ENCODE measurements around the gene DNAI4. TPM values are rescaled to one million over a fixed set of nuclear protein-coding genes. Genes with fewer than 3 reads are reported as not detected.

DNAI4 gene
- total RNA-seq, 1 experiment from 2014 or later = 4.9 TPM

DNA sequence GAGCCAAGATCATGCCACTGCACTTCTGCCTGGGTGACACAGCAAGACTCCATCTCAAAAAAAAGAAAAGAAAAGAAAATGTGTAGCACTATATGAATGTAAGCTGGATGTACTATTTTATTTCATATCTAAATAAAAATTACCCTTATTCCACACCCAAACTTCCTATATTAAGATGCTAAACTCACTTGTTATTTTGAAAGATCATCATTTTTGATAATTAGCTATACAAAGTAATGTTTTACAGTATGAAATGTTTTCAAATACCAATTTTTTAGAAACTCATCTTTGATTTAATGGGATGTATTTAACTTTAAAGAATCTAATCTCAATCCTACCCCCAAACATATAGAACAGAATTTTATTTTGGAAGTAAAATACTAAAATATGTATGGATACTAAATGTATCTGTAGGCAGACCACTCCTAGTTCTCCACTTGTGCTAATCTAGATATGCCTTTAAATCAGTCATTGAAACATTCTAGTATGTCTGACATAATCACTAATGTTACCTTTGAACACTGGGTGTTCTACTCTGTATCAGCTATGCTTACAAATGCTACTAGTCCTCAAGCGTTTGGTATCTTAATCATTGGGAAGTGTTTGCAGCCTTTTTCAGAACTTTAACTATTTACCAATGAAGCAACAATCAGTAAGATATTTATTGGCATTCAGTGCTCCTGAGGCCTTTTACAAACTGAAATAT is 13.0 kb upstream of the DNAI4 start:
- Histone ChIP-seq H3K4me3 (ENCODE audit: low read depth, low read length, poor library complexity, severe bottlenecking) (no peak overlapping the region), H3K4me1 (ENCODE audit: insufficient read depth, low read length, poor library complexity, severe bottlenecking) (peaks cover 20% of the 10 kb centered on the region), H3K27ac (ENCODE audit: low read depth, low read length, poor library complexity, severe bottlenecking) (no peak overlapping the region), H3K27me3 (replicated peaks; ENCODE audit: insufficient read depth, low read depth, low read length, poor library complexity) (no peaks in the 10 kb centered on the region), H3K9me3 (ENCODE audit: low read depth, low read length, poor library complexity, severe bottlenecking) (no peaks in the 10 kb centered on the region), H3K36me3 (ENCODE audit: insufficient read depth, low read length, poor library complexity, severe bottlenecking) (peaks cover 4% of the 10 kb centered on the region)
- no peak for TF ChIP-seq EZH2 (IDR thresholded peaks at IDR 0.05; ENCODE audit: borderline replicate concordance, low read depth, low read length, poor library complexity, severe bottlenecking)
- TF ChIP-seq, protein P1, sequence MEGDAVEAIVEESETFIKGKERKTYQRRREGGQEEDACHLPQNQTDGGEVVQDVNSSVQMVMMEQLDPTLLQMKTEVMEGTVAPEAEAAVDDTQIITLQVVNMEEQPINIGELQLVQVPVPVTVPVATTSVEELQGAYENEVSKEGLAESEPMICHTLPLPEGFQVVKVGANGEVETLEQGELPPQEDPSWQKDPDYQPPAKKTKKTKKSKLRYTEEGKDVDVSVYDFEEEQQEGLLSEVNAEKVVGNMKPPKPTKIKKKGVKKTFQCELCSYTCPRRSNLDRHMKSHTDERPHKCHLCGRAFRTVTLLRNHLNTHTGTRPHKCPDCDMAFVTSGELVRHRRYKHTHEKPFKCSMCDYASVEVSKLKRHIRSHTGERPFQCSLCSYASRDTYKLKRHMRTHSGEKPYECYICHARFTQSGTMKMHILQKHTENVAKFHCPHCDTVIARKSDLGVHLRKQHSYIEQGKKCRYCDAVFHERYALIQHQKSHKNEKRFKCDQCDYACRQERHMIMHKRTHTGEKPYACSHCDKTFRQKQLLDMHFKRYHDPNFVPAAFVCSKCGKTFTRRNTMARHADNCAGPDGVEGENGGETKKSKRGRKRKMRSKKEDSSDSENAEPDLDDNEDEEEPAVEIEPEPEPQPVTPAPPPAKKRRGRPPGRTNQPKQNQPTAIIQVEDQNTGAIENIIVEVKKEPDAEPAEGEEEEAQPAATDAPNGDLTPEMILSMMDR (conservative IDR thresholded peaks at IDR 0.05; ENCODE audit: low read depth, low read length) = no peak
- POLR2A ChIA-PET (ENCODE audit: low non-redundant PET) = no interaction called here
- CTCF ChIA-PET = no interaction called here
- BruUV-seq (replicated peaks) = no TSS peak
- DNase-seq (ENCODE audit: low spot score) = no peak
- intact Hi-C loops (cut with micrococcal nuclease; ENCODE audit: unreplicated experiment) = no loop called here

DNA sequence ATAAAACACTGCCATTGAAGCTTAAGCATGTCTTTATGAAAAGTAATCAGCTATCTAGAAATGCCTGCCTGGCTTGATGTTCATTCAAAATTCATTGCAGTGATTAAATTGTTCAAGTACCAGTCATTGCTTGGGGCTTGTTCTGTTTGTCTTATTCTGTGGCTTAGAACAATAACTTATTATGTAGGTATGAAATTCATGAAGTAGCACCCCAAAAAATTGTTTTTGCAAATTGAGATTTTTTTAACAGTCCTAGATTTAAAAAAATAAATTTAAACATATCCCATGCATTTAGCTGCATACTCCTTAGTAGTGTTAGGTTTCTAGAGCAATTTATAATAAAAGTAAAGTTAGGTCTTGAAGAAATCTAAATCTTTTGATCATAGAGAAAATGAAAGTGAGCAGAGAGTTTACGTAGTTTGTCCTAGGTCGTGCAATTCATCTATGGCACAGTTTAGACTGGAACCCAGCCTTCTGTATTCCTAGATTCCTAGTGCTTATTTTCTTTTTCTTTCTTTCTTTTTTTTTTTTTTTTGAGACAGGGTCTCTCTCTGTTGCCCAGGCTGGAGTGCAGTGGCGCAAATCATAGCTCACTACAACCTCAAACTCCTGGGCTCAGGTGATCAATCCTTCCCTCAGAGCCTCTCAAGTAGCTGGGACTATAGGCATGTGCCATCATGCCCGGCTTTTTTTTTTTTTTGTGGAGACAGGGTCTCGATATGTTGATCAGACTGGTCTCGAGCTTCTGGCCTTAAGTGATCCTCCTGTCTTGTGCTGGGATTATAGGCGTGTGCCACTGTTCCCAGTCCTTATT is 9.4 kb upstream of the DNAI4 start:
- Histone ChIP-seq H3K9me3 (ENCODE audit: low read depth, low read length, poor library complexity, severe bottlenecking) (no peaks in the 10 kb centered on the region), H3K4me1 (ENCODE audit: insufficient read depth, low read length, poor library complexity, severe bottlenecking) (peaks cover 31% of the 10 kb centered on the region), H3K27ac (ENCODE audit: low read depth, low read length, poor library complexity, severe bottlenecking) (no peak overlapping the region), H3K27me3 (replicated peaks; ENCODE audit: insufficient read depth, low read depth, low read length, poor library complexity) (no peaks in the 10 kb centered on the region), H3K4me3 (ENCODE audit: low read depth, low read length, poor library complexity, severe bottlenecking) (peak overlapping the region; percentile 9), H3K36me3 (ENCODE audit: insufficient read depth, low read length, poor library complexity, severe bottlenecking) (no peaks in the 10 kb centered on the region)
- POLR2A ChIA-PET (ENCODE audit: low non-redundant PET) = interaction anchor here (0.7 kb wide), 1 partner anchor 227 kb away, joined by 14 read pairs; no protein-coding TSS in a partner anchor
- TF ChIP-seq, protein P1 (conservative IDR thresholded peaks at IDR 0.05; ENCODE audit: low read depth, low read length) = no peak
- no peak for TF ChIP-seq EZH2 (IDR thresholded peaks at IDR 0.05; ENCODE audit: borderline replicate concordance, low read depth, low read length, poor library complexity, severe bottlenecking)
- intact Hi-C loops (cut with micrococcal nuclease; ENCODE audit: unreplicated experiment) = no loop called here
- CTCF ChIA-PET = no interaction called here
- DNase-seq (ENCODE audit: low spot score) = no peak
- BruUV-seq (replicated peaks) = no TSS peak

DNA sequence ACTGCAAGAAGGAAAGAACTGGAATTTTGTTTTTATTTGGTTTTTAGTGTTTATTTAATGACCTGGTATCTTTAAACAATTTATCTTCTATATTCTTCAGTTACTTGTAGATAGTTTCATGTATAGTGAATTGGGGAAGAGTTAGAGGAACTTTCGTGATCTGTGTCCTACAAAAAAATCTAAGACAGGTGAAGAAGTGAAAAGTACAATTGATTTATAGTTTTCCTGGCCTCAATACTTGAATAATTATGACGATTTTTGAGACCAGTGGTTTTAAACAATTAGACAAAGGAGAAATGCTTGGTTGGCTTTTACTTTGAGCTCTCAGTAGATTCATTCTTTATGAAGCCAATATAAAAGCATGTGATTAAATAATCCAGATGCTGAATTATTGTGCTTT is 7.6 kb upstream of the DNAI4 start:
- H3K27me3 ChIP-seq (replicated peaks; ENCODE audit: insufficient read depth, low read depth, low read length, poor library complexity) = no peaks in the 10 kb centered on the region
- POLR2A ChIA-PET (ENCODE audit: low non-redundant PET) = no interaction called here
- peaks cover 31% of the 10 kb centered on the region for H3K4me1 ChIP-seq (ENCODE audit: insufficient read depth, low read length, poor library complexity, severe bottlenecking)
- H3K9me3 ChIP-seq (ENCODE audit: low read depth, low read length, poor library complexity, severe bottlenecking) = no peaks in the 10 kb centered on the region
- TF ChIP-seq, protein P1 (conservative IDR thresholded peaks at IDR 0.05; ENCODE audit: low read depth, low read length) = no peak
- no peak for TF ChIP-seq EZH2 (IDR thresholded peaks at IDR 0.05; ENCODE audit: borderline replicate concordance, low read depth, low read length, poor library complexity, severe bottlenecking)
- CTCF ChIA-PET = no interaction called here
- no peak for DNase-seq (ENCODE audit: low spot score)
- no peaks in the 10 kb centered on the region for H3K36me3 ChIP-seq (ENCODE audit: insufficient read depth, low read length, poor library complexity, severe bottlenecking)
- peak overlapping the region; percentile 89 for H3K4me3 ChIP-seq (ENCODE audit: low read depth, low read length, poor library complexity, severe bottlenecking)
- no TSS peak for BruUV-seq (replicated peaks)
- no peak overlapping the region for H3K27ac ChIP-seq (ENCODE audit: low read depth, low read length, poor library complexity, severe bottlenecking)
- intact Hi-C loops (cut with micrococcal nuclease; ENCODE audit: unreplicated experiment) = no loop called here
